ENCODE measurements around the gene SLC44A2. TPM values are rescaled to one million over a fixed set of nuclear protein-coding genes. Genes with fewer than 3 reads are reported as not detected.

SLC44A2 gene
- total and polyA plus RNA-seq, 10 of the 15 experiments (the other 5 are each of a cell fraction or from before 2014, with no cell fraction given), result 3.0 to 51.3 (median 26.8) TPM

DNA sequence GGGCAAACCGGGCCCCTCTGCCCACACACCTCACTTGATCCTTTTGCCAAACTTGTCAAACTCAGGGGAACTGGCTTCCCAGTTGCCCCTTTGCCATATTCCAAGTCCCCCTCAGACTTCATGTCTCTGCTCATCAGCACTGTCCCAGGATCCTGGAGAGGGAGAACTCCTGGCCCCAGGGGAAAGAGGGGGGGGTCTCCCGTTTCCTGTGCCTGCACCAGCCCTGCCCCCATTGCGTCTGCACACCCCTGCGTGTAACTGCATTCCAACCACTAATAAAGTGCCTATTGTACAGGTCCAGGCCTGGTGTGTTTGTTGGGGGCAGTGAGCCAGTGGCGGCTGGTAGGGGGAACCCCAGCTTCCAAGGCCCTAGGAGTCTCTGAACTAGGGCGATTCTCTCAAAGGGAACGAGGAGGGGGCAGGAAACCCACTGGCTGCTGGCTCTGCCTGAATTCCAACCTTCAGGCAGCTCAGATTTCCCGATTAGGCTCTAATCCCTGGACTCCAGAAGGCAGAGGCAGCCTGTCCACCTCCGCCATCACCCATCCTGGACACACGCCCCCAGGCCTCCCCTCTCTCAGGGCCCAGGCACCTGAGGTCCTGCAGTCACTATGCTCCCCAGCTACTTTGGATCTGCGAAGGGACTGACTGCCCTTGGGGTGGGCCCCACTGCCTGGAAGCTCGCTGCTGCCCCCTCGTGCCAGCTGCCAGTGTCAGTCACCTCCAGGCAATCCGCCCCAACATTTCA lies 19.1 kb downstream of the SLC44A2 start (continued):
- TF ChIP-seq, protein P1, sequence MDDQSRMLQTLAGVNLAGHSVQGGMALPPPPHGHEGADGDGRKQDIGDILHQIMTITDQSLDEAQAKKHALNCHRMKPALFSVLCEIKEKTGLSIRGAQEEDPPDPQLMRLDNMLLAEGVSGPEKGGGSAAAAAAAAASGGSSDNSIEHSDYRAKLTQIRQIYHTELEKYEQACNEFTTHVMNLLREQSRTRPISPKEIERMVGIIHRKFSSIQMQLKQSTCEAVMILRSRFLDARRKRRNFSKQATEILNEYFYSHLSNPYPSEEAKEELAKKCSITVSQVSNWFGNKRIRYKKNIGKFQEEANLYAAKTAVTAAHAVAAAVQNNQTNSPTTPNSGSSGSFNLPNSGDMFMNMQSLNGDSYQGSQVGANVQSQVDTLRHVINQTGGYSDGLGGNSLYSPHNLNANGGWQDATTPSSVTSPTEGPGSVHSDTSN (IDR thresholded peaks at IDR 0.05; ENCODE audit: insufficient replicate concordance, low read depth, low read length), result peak; percentile 44
- TF ChIP-seq POLR2AphosphoS2 (IDR thresholded peaks at IDR 0.05; ENCODE audit: low read depth, low read length), result peak; percentile 31; the same call in 1 of the 2 replicates
- TF ChIP-seq CHD1 (IDR thresholded peaks at IDR 0.05; ENCODE audit: low read depth, low read length), result no peak
- no peak for TF ChIP-seq CREM (IDR thresholded peaks at IDR 0.05; ENCODE audit: low read depth)
- TF ChIP-seq BHLHE40 (IDR thresholded peaks at IDR 0.05; ENCODE audit: borderline replicate concordance in 1 of 2, low read depth in 2 of 2, low read length in 1 of 2), result 0 out of 4 replicates have a peak, but pooled peaks of 1 of the 2 experiments have one; percentile 39
- TF ChIP-seq YY1 (IDR thresholded peaks at IDR 0.05; ENCODE audit: low read depth, low read length), result peak; percentile 79
- peak; percentile 52; the same call in 1 of the 2 replicates for TF ChIP-seq NBN (IDR thresholded peaks at IDR 0.05)
- TF ChIP-seq SMARCA5 (IDR thresholded peaks at IDR 0.05), result peak; percentile 63; the same call in 1 of the 2 replicates
- TF ChIP-seq LARP7 (IDR thresholded peaks at IDR 0.05), result peak; percentile 73; the same call in 1 of the 2 replicates
- 0 out of 2 replicates have a peak, but pooled peaks have one; percentile 40 for TF ChIP-seq DPF2 (IDR thresholded peaks at IDR 0.05)
- 0 out of 2 replicates have a peak, but pooled peaks have one; percentile 13 for TF ChIP-seq ZNF24 (IDR thresholded peaks at IDR 0.05)
- TF ChIP-seq FOXM1 (IDR thresholded peaks at IDR 0.05; ENCODE audit: low read depth, low read length), result no peak
- peak; percentile 89 for TF ChIP-seq RAD21 (IDR thresholded peaks at IDR 0.05; ENCODE audit: insufficient read depth, low read depth, low read length)
- no peak for TF ChIP-seq SUZ12 (IDR thresholded peaks at IDR 0.05; ENCODE audit: unreplicated experiment)
